CD4-positive, alpha-beta T cell treated with Interleukin-4 for 4 hours (primary cell): ENCODE results near the gene IL37.
A peak's percentile ranks its signal among the peaks of the same experiment; 100 is the strongest.

Source experiments
- DNase-seq: peaks from one replicate; pipeline ENCODE4 v3.0.0-alpha.2; 2020

Gene IL37

GRCh38 chr2:112910865-112911264 is at the start of gene IL37:
Gene IL37 (plus strand): TSS chr2:112911165. CDS start chr2:112913013, 1,848 bp downstream.
- no peak for DNase-seq

- no peak for DNase-seq
Measured at GRCh38 chr2:112864072-112864471, 46.9 kb upstream of the IL37 start.

GRCh38 chr2:112866128-112866835 is 44.7 kb upstream of the IL37 start:
- DNase-seq = no peak

GRCh38 chr2:112867701-112868631 is 43.0 kb upstream of the IL37 start:
- no peak for DNase-seq

- peak; percentile 32 for DNase-seq
Measured at GRCh38 chr2:112869258-112869842, 41.6 kb upstream of the IL37 start.

GRCh38 chr2:112870841-112871835 is 39.8 kb upstream of the IL37 start:
- no peak for DNase-seq

GRCh38 chr2:112876257-112876970 is 34.6 kb upstream of the IL37 start:
- no peak for DNase-seq

GRCh38 chr2:112876971-112877361 is 34.0 kb upstream of the IL37 start:
- no peak for DNase-seq

GRCh38 chr2:112877423-112877822 is 33.5 kb upstream of the IL37 start:
- DNase-seq = no peak

- no peak for DNase-seq
Measured at GRCh38 chr2:112879491-112880041, 31.4 kb upstream of the IL37 start.

- no peak for DNase-seq
Measured at GRCh38 chr2:112880091-112880531, 30.9 kb upstream of the IL37 start.

- DNase-seq = no peak
Measured at GRCh38 chr2:112880696-112881095, 30.3 kb upstream of the IL37 start.

- peak; percentile 23 for DNase-seq
Measured at GRCh38 chr2:112881217-112881985, 29.6 kb upstream of the IL37 start.

- DNase-seq = no peak
Measured at GRCh38 chr2:112883669-112884068, 27.3 kb upstream of the IL37 start.

GRCh38 chr2:112884869-112885505 is 26.0 kb upstream of the IL37 start:
- peak; percentile 69 for DNase-seq

GRCh38 chr2:112885506-112885902 is 25.5 kb upstream of the IL37 start:
- DNase-seq = no peak

GRCh38 chr2:112886291-112886690 is 24.7 kb upstream of the IL37 start:
- no peak for DNase-seq

- DNase-seq = no peak
Measured at GRCh38 chr2:112887964-112888749, 22.8 kb upstream of the IL37 start.

- no peak for DNase-seq
Measured at GRCh38 chr2:112889976-112890375, 21.0 kb upstream of the IL37 start.
